ENCODE data around the gene LRRC8D.

DNA sequence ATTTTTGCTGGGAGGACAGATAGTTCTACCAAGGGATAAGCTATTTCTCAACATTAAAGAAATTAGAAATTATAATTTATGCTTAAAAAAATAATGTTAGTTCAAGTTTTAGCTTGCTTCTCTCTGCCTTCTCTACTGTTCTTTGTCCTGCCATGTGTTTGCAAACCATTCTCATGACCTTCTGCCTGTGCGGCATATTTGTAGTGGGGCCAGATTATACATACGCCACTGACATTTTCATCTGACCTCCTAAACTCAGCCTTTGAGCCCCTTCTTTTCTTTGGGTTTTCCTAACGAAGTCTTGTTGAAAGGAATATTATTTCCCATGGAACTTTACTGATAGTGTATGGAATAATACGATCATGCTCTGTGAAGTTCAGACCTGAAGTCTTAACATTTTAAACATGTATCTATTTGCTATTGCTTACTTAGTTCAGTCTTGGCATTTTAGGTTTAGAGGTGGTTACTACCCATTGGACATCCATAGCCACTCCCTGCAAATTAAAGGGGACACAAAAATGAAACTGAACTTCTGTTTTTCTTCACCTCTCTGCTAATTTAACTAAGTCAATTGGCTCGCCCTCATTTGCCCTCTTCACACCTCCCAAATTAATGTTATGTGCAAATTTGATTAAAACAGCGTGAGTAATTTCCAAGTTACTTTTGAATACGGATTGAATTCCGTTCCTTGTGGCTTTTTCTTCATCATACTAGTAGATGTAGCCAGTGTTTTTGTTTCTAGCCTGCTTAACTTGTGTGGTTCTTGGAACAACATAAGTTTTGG lies 15.6 kb downstream of the LRRC8D start:
- TF ChIP-seq CREB5 (CRISPR knock-in tag; IDR thresholded peaks at IDR 0.05; ENCODE audit: low read depth): no peak
- TF ChIP-seq ARNTL (CRISPR knock-in tag; IDR thresholded peaks at IDR 0.05; ENCODE audit: borderline replicate concordance, low read depth): no peak
- TF ChIP-seq RARB (CRISPR knock-in tag; IDR thresholded peaks at IDR 0.05): no peak
- TF ChIP-seq ZNF565 (CRISPR knock-in tag; conservative IDR thresholded peaks at IDR 0.05; ENCODE audit: low read depth): no peak
- TF ChIP-seq BACH2 (CRISPR knock-in tag; IDR thresholded peaks at IDR 0.05; ENCODE audit: borderline replicate concordance): no peak
- TF ChIP-seq TOX (CRISPR knock-in tag; IDR thresholded peaks at IDR 0.05; ENCODE audit: borderline replicate concordance): no peak
- TF ChIP-seq ZNF8 (CRISPR knock-in tag; IDR thresholded peaks at IDR 0.05): no peak
- TF ChIP-seq ZNF70 (CRISPR knock-in tag; IDR thresholded peaks at IDR 0.05): no peak
- TF ChIP-seq ESRRG (CRISPR knock-in tag; IDR thresholded peaks at IDR 0.05): no peak

Measured in SK-N-SH treated with all-trans-retinoic acid at 6 μM for 48 hours (cell line).